Measurements from ENCODE around the gene BMPR1A. TPM values are rescaled to one million over a fixed set of nuclear protein-coding genes. Genes with fewer than 3 reads are reported as not detected.
A peak's percentile ranks its signal among the peaks of the same experiment; 100 is the strongest.

BMPR1A gene
- total and polyA plus RNA-seq, 2 of the 4 experiments (the other 2 are of a cell fraction): 15.9 to 93.7 TPM

DNA sequence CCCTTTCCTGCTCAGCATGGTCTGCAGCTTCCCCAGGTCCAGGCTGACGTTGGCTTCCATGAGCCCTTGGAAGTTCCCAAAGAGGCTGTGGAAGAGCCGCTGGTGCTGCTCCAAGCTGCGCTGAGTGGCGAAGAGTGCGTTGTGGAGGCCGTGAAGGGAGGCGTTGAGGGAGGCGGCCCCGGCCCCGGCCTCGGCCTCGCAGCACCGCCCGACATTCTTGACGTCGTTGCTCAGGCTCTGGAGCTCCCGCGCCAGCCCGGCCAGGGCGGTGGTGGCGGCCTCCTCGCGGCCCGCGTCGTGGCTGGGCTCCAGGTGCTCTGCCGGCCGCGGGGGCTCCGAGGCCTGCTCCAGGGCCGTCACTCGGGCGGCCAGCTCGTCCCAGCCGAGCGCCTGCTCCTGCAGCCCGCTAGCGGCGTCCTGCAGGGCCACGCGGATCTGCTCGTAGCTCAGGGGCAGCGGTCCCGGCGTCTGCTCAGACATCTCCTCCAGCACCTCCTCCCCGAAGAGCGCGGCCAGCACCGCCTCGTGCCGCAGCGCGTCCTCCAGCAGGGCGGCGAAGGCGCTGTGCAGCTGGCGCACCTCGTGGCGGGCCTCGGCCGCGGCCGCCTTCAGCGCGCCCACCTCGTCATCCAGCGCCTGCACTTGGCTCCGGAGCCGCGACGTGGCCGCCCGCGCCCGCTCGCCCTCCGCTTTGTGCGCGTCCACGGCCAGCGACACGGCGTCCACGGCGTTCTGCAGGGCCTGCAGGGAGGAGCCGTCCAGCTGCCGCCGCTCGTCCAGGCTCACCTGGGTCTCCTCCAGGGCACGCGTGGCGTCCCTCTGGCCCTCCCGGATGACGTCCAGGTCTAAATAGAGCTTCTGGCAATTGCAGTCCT lies 186.3 kb downstream of the BMPR1A start:
- H3K23ac ChIP-seq (ENCODE audit: low read depth, low read length): no peak overlapping the region
- H3K4me3 ChIP-seq (ENCODE audit: insufficient read depth, low read depth, low read length): no peak overlapping the region
- H4K5ac ChIP-seq (ENCODE audit: low read depth, low read length): no peak overlapping the region
- no peak overlapping the region for H2BK5ac ChIP-seq (ENCODE audit: low read depth, low read length, poor library complexity, severe bottlenecking)
- H2AK5ac ChIP-seq (ENCODE audit: low read depth, low read length): no peak overlapping the region
- no peak overlapping the region for H4K8ac ChIP-seq (ENCODE audit: low read depth in 2 of 2, low read length in 2 of 2)
- H3K36me3 ChIP-seq (ENCODE audit: control insufficient read depth, insufficient read depth, low read length): no peaks in the 10 kb centered on the region
- DNase-seq: no peak
- H3K14ac ChIP-seq (replicated peaks; ENCODE audit: low read depth, low read length): no peak overlapping the region
- in situ Hi-C loops (cut with MboI; ENCODE audit: low sequenced_read_pairs) (no loop called here), dilution Hi-C loops (cut with HindIII; ENCODE audit: low sequenced_read_pairs, unreplicated experiment) (no loop called here), intact Hi-C loops (cut with micrococcal nuclease) (no loop called here)
- ChIA-PET POLR2A (ENCODE audit: unreplicated experiment) (no interaction called here), CTCF (no interaction called here)
- H2AFZ ChIP-seq (replicated peaks; ENCODE audit: low read length, poor library complexity): peak overlapping the region; percentile 72
- H3K9ac ChIP-seq (ENCODE audit: low read depth, low read length): no peak overlapping the region
- peaks cover under 1% of the 10 kb centered on the region; the same call in 1 of the 2 replicates for H3K9me1 ChIP-seq (ENCODE audit: insufficient read depth, low read length)
- H3K4ac ChIP-seq (ENCODE audit: low read depth, low read length): no peak overlapping the region
- TF ChIP-seq MAZ (IDR thresholded peaks at IDR 0.05; ENCODE audit: borderline replicate concordance, low read depth, low read length) (no peak), POLR2A (IDR thresholded peaks at IDR 0.05; ENCODE audit: low read depth, low read length) (no peak), RFX5 (IDR thresholded peaks at IDR 0.05; ENCODE audit: low read depth, low read length) (no peak), CEBPB (IDR thresholded peaks at IDR 0.05; ENCODE audit: low read depth, low read length) (no peak), USF2 (IDR thresholded peaks at IDR 0.05; ENCODE audit: low read depth, low read length) (no peak), SMC3 (IDR thresholded peaks at IDR 0.05; ENCODE audit: low read depth, low read length) (no peak), CHD1 (IDR thresholded peaks at IDR 0.05; ENCODE audit: low read depth, low read length) (no peak), MXI1 (IDR thresholded peaks at IDR 0.05; ENCODE audit: borderline replicate concordance, low read depth, low read length) (no peak), MAFK (IDR thresholded peaks at IDR 0.05; ENCODE audit: low read depth, low read length) (no peak), FOS (IDR thresholded peaks at IDR 0.05; ENCODE audit: low read depth, low read length) (no peak), RAD21 (IDR thresholded peaks at IDR 0.05; ENCODE audit: low read length) (no peak)
- no peak overlapping the region for H3K4me2 ChIP-seq (ENCODE audit: low read depth, low read length)
- no TSS peak for BruUV-seq (replicated peaks)
- H4K91ac ChIP-seq (ENCODE audit: insufficient read depth, low read depth, low read length): no peak overlapping the region
- ATAC-seq (ENCODE audit: low read depth): no peak
- no peaks in the 10 kb centered on the region for H3K4me1 ChIP-seq (ENCODE audit: control insufficient read depth, insufficient read depth, low read length)
- no peak overlapping the region for H2BK15ac ChIP-seq (ENCODE audit: low read depth, low read length)
- no peak overlapping the region for H3K56ac ChIP-seq (ENCODE audit: extremely low read depth, insufficient read depth, low read length)
- peaks cover 9% of the 10 kb centered on the region for H3K27me3 ChIP-seq (ENCODE audit: control insufficient read depth, insufficient read depth, low read length)
- H3K27ac ChIP-seq (ENCODE audit: insufficient read depth, low read length): no peak overlapping the region
- no peaks in the 10 kb centered on the region for H3K79me1 ChIP-seq (ENCODE audit: low read depth in 1 of 2, low read length in 2 of 2)
- no peak overlapping the region for H2BK20ac ChIP-seq (ENCODE audit: low read depth, low read length)
- H4K20me1 ChIP-seq (ENCODE audit: insufficient read depth, low read length): no peaks in the 10 kb centered on the region
- WGBS, 2 experiments (ENCODE audit: extremely low coverage in 2 of 2, insufficient read length in 1 of 2): 58% methylated on average over 64 of the region's 94 CpGs; no CpG with 5 or more reads in 1 of the 2 experiments
- no peak overlapping the region for H2BK120ac ChIP-seq (ENCODE audit: low read depth, low read length)
- H3K9me3 ChIP-seq (ENCODE audit: control insufficient read depth, insufficient read depth, low read length): no peaks in the 10 kb centered on the region
- peak overlapping the region; percentile 72 for H2AK9ac ChIP-seq (replicated peaks; ENCODE audit: low read depth, low read length, poor library complexity)
- no peak overlapping the region for H3K18ac ChIP-seq (ENCODE audit: low read depth, low read length)
